GM23338 (cell line): ENCODE results near the gene DENR.
"Not testable (repeated sequence)": the region's sequence is repeated elsewhere in the genome, so short reads cannot be mapped to it uniquely, and the experiment has no call there.

Experiments
- CREB1 ChIP-seq: fragments of 250-450 bp; sonication (Bioruptor Pico); IDR thresholded peaks from 2 replicates; pipeline ENCODE4 v1.5.0; 2020; ENCODE audit warnings: low read depth, mild to moderate bottlenecking, moderate library complexity
- CTCF ChIP-seq, 2 experiments: fragments of 200-600 bp in 1 of 2; sonication (generic) in 1 of 2; conservative IDR thresholded peaks; 2 replicates each; pipeline versions ENCODE4 v1.5.1 to v1.6.1; 2016 to 2017; ENCODE audit warnings: antibody characterized with exemption in 2 of 2, low read depth in 2 of 2, mild to moderate bottlenecking in 2 of 2, moderate library complexity in 1 of 2
- ETS1 ChIP-seq: IDR thresholded peaks from 2 replicates; pipeline ENCODE4 v1.6.1; 2016; ENCODE audit warnings: antibody characterized with exemption
- EZH2 ChIP-seq: fragments of 200-600 bp; sonication (generic); IDR thresholded peaks from one replicate; pipeline ENCODE4 v1.8.0; 2017; ENCODE audit warnings: antibody characterized with exemption, mild to moderate bottlenecking, low read depth; ENCODE audit not compliant: unreplicated experiment
- EZH2phosphoT487 ChIP-seq: fragments of 200-600 bp; sonication (generic); IDR thresholded peaks from one replicate; pipeline ENCODE4 v1.8.1; 2018; ENCODE audit warnings: antibody characterized with exemption; ENCODE audit not compliant: unreplicated experiment
- JUNB ChIP-seq: IDR thresholded peaks from one replicate; pipeline ENCODE4 v1.6.1; 2016; ENCODE audit warnings: antibody characterized with exemption; ENCODE audit not compliant: unreplicated experiment
- NANOG ChIP-seq: IDR thresholded peaks from 2 replicates; pipeline ENCODE4 v1.6.1; 2016; ENCODE audit warnings: antibody characterized with exemption, borderline replicate concordance
- POLR2AphosphoS5 ChIP-seq: IDR thresholded peaks from 2 replicates; pipeline ENCODE4 v1.6.1; 2016; ENCODE audit warnings: antibody characterized with exemption, low read depth
- REST ChIP-seq: IDR thresholded peaks from one replicate; pipeline ENCODE4 v1.6.1; 2018; ENCODE audit warnings: antibody characterized with exemption; ENCODE audit not compliant: unreplicated experiment
- STAT1 ChIP-seq: IDR thresholded peaks from one replicate; pipeline ENCODE4 v1.6.1; 2016; ENCODE audit warnings: antibody characterized with exemption; ENCODE audit not compliant: unreplicated experiment
- ZNF114 ChIP-seq: fragments of 250-450 bp; sonication (Bioruptor Pico); IDR thresholded peaks from 2 replicates; pipeline ENCODE4 v1.5.0; 2020; ENCODE audit warnings: mild to moderate bottlenecking, moderate library complexity

- TF ChIP-seq CTCF (conservative IDR thresholded peaks at IDR 0.05; ENCODE audit: low read depth in 2 of 2); EZH2phosphoT487; POLR2AphosphoS5; REST; JUNB; STAT1; EZH2; ETS1; CREB1 (CRISPR knock-in tag); ZNF114 (CRISPR knock-in tag); NANOG: not testable (repeated sequence)
Observed at GRCh38 chr12:122715211-122715610, 37.4 kb upstream of the DENR start.
